Stromal cell of bone marrow (primary cell): ENCODE measurements around the gene CHD1L.
"Not testable (repeated sequence)": the region's sequence is repeated elsewhere in the genome, so short reads cannot be mapped to it uniquely, and the experiment has no call there.

ENCODE experiments used
- DNase-seq: peaks from one replicate; pipeline ENCODE4 v3.0.0-alpha.2; 2012; ENCODE audit warnings: low read depth

Gene CHD1L

DNA sequence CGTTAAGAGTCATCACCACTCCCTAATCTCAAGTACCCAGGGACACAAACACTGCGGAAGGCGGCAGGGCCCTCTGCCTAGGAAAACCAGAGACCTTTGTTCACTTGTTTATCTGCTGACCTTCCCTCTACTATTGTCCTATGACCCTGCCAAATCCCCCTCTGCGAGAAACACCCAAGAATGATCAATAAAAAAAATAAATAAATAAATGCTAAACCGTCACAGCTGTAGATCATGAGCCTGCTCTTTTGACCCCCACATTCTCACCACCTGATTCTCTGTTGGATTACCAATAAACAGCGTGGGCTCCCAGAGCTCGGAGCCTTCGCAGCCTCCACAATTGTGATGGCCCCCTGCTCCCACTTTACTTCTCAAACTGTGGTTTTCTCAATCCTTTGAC, 8.6 kb upstream of the CHD1L start:
- not testable (repeated sequence) for DNase-seq

- no peak for DNase-seq
These were observed 6.7 kb upstream of the CHD1L start for GRCh38 chr1:147235822-147236221.

DNA sequence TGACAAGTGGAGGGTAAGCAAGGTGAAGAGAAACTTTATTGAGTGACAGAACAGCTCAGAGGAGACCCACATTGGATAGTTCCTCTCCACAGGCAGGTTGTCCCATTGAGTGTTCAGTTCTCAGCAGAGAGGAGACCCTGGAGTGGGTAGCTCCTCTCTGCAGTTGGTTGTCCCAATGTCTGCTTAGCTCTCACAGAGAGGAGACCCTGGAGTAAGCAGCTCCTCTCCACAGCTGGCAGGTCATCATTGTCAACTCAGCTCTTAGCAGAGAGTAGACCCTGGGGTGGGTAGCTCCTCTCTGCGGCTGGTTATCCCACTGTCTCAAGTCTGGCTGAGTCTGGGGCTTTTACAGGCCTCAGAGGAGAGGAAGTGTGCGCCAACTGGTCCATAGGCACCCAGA, 6.0 kb upstream of the CHD1L start:
- DNase-seq, result no peak

DNA sequence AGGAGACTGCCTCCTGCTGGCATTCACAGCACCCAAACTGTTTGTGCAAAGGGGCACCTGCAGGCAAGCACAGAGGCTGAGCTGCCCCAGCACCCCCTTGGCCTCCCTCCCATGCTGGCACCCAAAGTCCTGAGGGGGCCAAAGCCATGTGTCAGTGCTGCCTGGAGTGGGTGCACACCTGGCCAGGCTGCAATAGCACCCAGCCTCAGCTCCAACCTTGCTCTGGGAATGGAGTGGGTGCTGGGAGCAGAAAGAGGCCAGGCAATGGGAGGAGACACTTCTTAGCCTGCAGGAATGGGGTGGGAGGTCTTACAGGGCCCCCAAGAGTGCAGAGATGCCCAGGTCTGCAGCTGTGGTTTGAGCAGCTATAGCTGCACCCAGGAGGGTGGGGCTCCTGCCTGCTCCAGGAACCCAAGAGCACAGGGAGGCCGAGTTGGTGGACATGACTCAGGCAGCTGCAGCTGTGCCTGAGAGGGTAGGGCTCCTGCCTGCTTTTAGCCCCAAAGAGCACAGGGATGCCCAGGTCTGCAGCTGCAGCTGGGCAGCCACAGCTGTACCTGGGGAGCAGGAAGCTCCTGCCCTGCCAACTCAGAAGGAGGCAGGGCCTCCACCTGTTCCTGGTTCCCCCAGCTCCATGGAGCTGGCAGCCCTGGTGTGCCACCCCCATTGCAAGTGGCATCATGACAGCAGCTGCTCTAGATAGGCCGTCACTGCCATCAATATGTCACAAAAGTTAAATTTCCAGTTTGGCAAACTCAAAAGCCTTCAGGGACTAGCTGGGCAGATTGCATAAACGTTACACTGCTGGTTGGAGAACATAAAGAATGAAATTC, 5.3 kb upstream of the CHD1L start:
- no peak for DNase-seq

GRCh38 chr1:147238053-147238902, 4.2 kb upstream of the CHD1L start:
- DNase-seq, result no peak

DNA sequence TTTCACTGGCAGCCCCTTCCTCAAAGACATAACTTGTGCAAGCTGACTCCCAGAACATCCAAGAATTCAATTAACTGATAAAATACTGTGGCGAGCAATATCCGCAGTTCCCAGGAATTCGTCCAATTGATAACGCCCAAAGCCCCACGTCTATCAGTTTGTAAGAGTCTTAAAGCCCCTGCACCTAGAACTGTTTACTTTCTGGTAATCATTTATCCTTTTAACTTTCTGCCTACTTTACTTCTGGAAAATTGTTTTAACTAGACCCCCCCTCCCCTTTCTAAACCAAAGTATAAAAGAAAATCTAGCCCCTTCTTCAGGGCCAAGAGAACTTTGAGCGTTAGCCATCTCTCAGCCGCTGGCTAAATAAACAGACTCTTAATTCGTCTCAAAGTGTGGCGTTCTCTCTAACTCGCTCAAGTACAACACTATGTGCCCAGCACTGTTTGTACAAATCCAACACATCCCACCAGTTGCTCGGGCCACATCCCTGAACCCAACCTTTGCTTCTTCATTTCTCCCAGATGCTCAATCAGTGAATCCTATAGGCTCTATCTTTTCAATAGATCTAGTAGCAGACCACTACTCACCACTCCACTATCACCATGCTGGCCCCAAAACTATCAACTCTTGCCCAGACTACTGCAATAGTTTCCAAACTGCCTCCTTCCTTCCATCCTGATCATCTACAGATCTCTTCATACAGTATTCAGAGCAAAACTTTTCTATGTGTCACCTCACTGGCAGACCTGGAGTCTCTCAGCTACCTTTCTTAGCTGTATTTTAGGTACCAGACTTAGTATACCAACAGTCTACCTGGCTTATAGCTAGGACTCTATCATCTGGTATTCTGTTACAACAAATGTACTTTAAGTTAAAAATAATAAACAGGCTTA, 3.3 kb upstream of the CHD1L start:
- DNase-seq, result no peak

GRCh38 chr1:147240131-147240721, 2.3 kb upstream of the CHD1L start:
- DNase-seq, result not testable (repeated sequence)

GRCh38 chr1:147241934-147242448, 493 bp upstream of the CHD1L start:
- no peak for DNase-seq

GRCh38 chr1:147243228-147243685, 773 bp downstream of the CHD1L start:
- no peak for DNase-seq

- no peak for DNase-seq
These were observed 1.4 kb downstream of the CHD1L start for GRCh38 chr1:147243841-147244240.

- DNase-seq, result no peak
These were observed 2.6 kb downstream of the CHD1L start for GRCh38 chr1:147245129-147245528.

- DNase-seq, result no peak
These were observed 3.1 kb downstream of the CHD1L start for GRCh38 chr1:147245586-147246021.

- DNase-seq, result no peak
These were observed 3.7 kb downstream of the CHD1L start for GRCh38 chr1:147246044-147246690.

- no peak for DNase-seq
These were observed 4.6 kb downstream of the CHD1L start for GRCh38 chr1:147246910-147247655.

DNA sequence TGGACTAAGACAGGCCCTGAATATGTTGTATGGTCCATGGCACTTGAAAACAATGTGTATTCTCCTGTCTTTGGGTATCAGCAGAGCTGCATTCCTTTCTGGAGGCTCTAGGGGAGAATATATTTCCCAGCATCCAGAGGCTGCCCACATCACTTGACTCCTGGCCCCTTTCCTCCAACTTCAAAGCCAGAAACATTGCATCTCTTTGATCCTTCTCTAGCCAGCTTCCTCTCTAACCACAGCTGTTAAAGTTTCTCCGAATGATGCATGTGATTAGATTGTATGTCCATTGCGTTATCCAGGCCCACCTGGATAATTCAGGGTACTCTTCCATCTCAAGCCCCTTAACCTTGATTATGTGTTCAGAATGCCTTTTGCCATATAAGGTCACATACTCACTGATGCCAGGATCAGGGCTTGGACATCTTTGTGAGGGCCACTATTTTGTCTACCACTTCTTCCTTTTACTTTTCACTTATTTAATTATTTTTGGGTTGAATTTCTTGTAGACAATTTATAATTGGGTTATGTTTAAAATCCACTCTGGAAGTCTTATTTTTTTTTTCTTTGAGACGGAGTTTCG, 5.3 kb downstream of the CHD1L start:
- no peak for DNase-seq

GRCh38 chr1:147252540-147252939, 10.1 kb downstream of the CHD1L start:
- DNase-seq, result no peak

GRCh38 chr1:147260956-147261355, 18.5 kb downstream of the CHD1L start:
- DNase-seq, result no peak

DNA sequence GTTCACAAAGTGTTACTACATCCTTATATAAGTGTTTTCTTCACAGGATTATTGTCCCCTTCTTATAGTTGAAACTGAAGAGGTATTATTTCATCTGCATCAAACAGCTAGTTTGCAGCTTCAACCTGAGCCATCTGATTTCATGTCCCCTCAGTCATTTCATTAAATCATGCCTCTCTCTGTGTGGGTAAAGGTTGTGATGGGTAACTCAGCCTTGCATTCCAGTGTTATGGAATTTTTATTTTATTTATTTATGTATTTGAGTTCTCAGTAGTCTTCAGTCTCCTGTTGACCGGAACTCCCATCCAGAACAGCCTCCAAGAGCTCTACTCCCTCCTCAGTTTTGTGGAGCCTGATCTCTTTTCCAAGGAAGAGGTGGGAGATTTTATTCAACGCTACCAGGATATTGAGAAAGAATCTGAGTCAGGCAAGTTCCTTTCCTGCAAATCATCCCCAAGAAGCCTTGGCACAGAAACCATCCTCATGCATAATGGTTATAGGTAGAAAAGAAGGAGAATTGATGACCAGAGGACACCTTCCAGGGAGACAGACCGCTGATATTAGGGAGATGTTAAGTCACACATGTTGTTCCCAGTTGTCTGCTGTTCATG, 21.8 kb downstream of the CHD1L start:
- peak; percentile 70 for DNase-seq

DNA sequence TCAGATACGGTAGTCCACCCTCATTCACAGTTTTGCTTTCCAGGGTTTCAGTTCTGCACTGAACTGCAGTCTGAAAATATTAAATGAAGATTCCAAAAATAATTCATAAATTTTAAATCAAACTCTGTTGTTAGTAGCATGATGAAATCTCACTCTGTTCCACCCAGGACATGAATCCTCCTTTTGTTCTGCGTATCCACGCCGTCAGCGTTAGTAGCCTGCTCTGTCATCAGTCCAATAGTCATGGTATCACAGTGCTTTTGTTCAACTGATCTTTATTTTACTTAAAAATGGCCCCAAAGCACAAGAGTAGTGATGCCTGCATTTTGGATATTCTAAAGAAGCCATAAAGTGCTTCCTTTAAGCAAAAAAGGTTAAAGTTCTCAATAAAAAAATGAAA, 23.9 kb downstream of the CHD1L start:
- no peak for DNase-seq
